ENCODE results near the gene ATP6AP1.
A peak's percentile ranks its signal among the peaks of the same experiment; 100 is the strongest.

Gene ATP6AP1

DNA sequence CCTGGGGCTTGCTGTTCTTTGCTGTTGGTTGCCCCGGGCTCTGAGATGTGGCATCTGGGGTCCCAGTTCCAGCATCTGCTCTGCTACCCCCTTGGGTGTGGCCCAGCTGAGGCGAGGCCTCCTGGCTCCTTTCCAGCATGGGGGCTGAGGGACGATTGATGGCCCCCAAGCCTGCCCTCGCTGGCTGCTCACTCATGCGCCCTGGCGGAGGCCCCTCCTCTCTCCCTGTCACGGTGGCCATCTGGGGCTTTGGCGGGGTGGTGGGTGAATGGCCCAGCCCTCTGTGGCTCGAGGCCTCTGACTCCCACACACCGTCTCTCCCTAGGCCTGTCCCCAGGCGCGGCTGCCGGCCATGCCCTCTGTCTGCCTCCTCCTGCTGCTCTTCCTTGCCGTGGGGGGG lies 31.4 kb downstream of the ATP6AP1 start:
- TF ChIP-seq, protein P1, sequence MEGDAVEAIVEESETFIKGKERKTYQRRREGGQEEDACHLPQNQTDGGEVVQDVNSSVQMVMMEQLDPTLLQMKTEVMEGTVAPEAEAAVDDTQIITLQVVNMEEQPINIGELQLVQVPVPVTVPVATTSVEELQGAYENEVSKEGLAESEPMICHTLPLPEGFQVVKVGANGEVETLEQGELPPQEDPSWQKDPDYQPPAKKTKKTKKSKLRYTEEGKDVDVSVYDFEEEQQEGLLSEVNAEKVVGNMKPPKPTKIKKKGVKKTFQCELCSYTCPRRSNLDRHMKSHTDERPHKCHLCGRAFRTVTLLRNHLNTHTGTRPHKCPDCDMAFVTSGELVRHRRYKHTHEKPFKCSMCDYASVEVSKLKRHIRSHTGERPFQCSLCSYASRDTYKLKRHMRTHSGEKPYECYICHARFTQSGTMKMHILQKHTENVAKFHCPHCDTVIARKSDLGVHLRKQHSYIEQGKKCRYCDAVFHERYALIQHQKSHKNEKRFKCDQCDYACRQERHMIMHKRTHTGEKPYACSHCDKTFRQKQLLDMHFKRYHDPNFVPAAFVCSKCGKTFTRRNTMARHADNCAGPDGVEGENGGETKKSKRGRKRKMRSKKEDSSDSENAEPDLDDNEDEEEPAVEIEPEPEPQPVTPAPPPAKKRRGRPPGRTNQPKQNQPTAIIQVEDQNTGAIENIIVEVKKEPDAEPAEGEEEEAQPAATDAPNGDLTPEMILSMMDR (conservative IDR thresholded peaks at IDR 0.05) = no peak
- peak overlapping the region; percentile 77; the same call in 1 of the 2 replicates for H3K27ac ChIP-seq

DNA sequence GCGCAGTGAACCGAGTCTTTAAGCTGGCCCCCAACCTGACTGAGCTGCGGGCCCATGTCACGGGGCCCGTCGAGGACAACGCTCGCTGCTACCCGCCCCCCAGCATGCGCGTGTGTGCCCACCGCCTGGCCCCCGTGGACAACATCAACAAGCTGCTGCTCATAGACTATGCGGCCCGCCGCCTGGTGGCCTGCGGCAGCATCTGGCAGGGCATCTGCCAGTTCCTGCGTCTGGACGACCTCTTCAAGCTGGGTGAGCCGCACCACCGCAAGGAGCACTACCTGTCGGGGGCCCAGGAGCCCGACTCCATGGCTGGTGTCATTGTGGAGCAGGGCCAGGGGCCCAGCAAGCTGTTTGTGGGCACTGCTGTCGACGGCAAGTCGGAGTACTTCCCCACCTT lies 31.8 kb downstream of the ATP6AP1 start:
- TF ChIP-seq, protein P1 (conservative IDR thresholded peaks at IDR 0.05) = no peak
- no peak overlapping the region for H3K27ac ChIP-seq

DNA sequence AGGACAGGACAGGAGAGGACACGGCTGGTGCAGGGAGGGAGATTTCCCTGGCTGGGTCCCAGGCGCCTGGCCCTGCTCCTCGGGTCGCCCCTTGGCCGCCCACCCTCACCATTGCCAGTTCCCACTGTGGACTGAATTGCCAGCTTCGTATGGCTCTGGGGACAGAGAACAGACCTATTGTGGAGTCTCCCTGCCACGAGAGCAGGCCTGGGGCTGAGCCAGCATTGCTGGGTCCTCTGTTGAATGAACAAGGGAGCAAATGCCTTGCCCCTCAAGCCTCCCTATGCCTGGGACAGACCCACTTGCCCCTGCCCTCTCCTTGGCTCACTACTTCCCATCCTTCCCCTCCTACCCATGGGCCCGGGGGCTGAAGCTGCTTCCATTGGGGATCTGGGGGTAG lies 33.9 kb downstream of the ATP6AP1 start:
- H3K27ac ChIP-seq = no peak overlapping the region
- TF ChIP-seq, protein P1 (conservative IDR thresholded peaks at IDR 0.05) = no peak

DNA sequence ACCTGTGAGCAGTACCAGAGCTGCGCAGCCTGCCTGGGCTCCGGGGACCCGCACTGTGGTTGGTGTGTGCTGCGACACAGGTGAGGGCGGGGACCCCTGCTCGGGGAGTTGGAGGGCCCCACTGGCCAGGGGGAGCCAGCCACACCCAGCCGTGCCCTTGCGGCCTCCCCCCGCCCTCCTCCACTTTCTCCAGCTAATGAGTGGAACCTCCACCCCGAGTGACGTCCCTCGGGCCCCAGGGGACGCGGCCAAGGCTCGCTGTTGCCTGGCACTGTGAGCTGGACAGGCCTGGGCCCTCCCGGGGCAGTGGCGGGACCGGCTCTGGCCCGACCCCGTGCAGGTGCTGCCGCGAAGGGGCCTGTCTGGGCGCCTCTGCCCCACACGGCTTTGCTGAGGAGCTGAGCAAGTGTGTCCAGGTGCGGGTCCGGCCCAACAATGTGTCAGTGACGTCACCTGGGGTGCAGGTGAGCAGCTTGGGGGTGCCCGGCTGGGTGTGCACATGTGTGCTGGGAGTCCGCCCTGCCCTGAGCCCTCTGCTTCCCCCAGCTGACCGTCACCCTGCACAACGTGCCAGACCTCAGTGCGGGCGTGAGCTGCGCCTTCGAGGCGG lies 35.2 kb downstream of the ATP6AP1 start:
- no peak overlapping the region for H3K27ac ChIP-seq
- TF ChIP-seq, protein P1 (conservative IDR thresholded peaks at IDR 0.05) = no peak

DNA sequence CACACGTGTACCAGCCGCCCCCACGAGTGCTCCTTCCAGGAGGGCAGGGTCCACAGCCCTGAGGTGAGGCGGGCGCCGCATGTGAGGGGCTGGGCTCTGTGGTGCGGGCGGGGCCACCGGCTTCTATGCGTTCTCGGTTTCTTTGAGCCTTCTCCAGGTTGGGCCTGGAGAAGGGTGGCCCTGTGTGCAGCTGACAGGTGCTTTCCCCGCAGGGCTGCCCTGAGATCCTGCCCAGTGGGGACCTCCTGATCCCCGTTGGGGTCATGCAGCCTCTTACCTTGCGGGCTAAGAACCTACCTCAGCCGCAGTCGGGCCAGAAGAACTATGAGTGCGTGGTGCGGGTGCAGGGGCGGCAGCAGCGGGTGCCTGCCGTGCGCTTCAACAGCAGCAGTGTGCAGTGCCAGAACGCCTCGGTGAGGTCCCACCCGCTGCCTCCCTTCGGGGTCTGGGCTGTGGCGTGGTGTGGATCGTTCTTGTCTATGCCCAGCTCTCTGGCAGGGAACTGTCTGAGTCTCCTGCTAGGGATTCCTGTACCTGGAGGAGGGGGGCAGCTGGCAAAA lies 36.4 kb downstream of the ATP6AP1 start:
- TF ChIP-seq, protein P1 (conservative IDR thresholded peaks at IDR 0.05) = no peak

DNA sequence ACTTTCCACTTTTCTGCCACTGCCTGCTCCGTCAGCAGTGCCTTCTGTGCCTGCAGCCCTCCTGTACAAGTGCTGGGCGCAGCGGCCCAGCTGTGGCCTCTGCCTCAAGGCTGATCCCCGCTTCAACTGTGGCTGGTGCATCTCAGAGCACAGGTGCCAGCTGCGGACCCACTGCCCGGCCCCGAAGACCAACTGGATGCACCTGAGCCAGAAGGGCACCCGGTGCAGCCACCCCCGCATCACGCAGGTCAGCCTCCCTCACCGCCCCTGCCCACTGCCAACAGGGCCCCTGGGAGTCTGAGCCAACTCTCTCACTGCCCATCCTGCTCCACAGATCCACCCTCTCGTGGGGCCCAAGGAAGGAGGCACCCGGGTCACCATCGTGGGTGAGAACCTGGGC lies 37.1 kb downstream of the ATP6AP1 start:
- TF ChIP-seq, protein P1 (conservative IDR thresholded peaks at IDR 0.05) = no peak
- H3K27ac ChIP-seq = no peak overlapping the region

More for the DNA sequence above, 36.4 kb downstream of the ATP6AP1 start:
- H3K27ac ChIP-seq = no peak overlapping the region

DNA sequence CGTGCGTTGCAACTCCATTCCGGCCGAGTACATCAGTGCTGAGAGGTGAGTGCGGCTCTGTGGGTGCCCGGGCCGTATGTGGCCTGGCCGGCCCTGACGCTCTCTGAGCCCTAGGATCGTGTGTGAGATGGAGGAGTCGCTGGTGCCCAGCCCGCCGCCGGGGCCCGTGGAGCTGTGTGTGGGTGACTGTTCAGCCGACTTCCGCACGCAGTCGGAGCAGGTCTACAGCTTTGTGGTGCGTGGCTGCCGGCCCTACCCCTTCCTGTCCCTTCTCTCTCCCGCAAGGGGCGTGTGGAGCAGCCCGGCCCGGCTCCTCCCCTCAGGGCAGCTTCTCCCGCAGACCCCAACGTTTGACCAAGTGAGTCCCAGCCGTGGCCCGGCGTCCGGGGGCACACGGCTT lies 37.6 kb downstream of the ATP6AP1 start:
- TF ChIP-seq, protein P1 (conservative IDR thresholded peaks at IDR 0.05) = no peak
- no peak overlapping the region for H3K27ac ChIP-seq
